Liver (tissue), 3 donors: ENCODE measurements around the gene ROR1.

ENCODE experiments used
- TAF1 ChIP-seq: conservative IDR thresholded peaks from 2 replicates; pipeline ENCODE4 v1.6.1; 2016; ENCODE audit warnings: antibody characterized with exemption, mild to moderate bottlenecking
- TF ChIP-seq, protein P1 (sequence below): fragments of 150-350 bp; IDR thresholded peaks from 2 replicates; pipeline ENCODE4 v1.5.1; 2017; ENCODE audit warnings: improper control_type of control experiment, low read depth, low read length; ENCODE audit not compliant: missing input control
- donor health status: healthy.
- donor health status: healthy.

DNA sequence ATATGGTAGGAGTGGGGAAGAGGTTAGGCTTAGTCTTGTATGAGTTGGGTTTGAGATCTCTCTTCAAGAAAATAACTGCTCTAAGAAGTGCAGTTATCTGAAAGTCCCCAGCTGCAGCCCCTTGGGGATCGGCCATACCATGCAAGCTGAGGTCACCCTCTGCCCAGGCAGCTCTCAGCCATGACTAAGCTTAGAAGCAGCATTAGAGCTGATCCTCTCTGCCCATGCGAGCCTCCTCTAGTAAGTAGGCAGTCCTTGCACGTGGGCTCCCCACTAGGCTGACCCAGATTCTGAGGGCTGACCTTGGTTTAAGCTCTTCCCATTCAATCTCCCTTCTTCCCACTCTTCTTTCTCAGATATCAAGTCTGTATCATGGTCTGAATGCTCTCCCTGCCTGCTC, 308.6 kb downstream of the ROR1 start:
- TF ChIP-seq, protein P1, sequence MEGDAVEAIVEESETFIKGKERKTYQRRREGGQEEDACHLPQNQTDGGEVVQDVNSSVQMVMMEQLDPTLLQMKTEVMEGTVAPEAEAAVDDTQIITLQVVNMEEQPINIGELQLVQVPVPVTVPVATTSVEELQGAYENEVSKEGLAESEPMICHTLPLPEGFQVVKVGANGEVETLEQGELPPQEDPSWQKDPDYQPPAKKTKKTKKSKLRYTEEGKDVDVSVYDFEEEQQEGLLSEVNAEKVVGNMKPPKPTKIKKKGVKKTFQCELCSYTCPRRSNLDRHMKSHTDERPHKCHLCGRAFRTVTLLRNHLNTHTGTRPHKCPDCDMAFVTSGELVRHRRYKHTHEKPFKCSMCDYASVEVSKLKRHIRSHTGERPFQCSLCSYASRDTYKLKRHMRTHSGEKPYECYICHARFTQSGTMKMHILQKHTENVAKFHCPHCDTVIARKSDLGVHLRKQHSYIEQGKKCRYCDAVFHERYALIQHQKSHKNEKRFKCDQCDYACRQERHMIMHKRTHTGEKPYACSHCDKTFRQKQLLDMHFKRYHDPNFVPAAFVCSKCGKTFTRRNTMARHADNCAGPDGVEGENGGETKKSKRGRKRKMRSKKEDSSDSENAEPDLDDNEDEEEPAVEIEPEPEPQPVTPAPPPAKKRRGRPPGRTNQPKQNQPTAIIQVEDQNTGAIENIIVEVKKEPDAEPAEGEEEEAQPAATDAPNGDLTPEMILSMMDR: no peak
- no peak for TF ChIP-seq TAF1
